Endothelial cell (in vitro differentiated cells): Measurements from ENCODE around the gene ENHO. TPM values are rescaled to one million over a fixed set of nuclear protein-coding genes. Genes with fewer than 3 reads are reported as not detected.

Experiments
- DNase-seq: peaks from one replicate; pipeline ENCODE4 v3.0.0; 2021; ENCODE audit warnings: low spot score
- H3K27ac Mint-ChIP-seq: one replicate; pipeline ENCODE4 v1.8.0; 2021; ENCODE audit warnings: mixed read lengths, inconsistent platforms; ENCODE audit not compliant: unreplicated experiment
- H3K27me3 Mint-ChIP-seq: one replicate; pipeline ENCODE4 v1.8.0; 2021; ENCODE audit warnings: mild to moderate bottlenecking, moderate library complexity, mixed read lengths, inconsistent platforms; ENCODE audit not compliant: unreplicated experiment
- H3K36me3 Mint-ChIP-seq: one replicate; pipeline ENCODE4 v1.8.0; 2021; ENCODE audit warnings: mild to moderate bottlenecking, low read depth, mixed read lengths, inconsistent platforms; ENCODE audit not compliant: unreplicated experiment
- H3K4me1 Mint-ChIP-seq: one replicate; pipeline ENCODE4 v1.8.0; 2021; ENCODE audit warnings: mild to moderate bottlenecking, mixed read lengths, inconsistent platforms; ENCODE audit not compliant: unreplicated experiment
- H3K4me3 Mint-ChIP-seq: one replicate; pipeline ENCODE4 v1.8.0; 2021; ENCODE audit warnings: mild to moderate bottlenecking, mixed read lengths, inconsistent platforms; ENCODE audit not compliant: unreplicated experiment
- H3K9me3 Mint-ChIP-seq: one replicate; pipeline ENCODE4 v1.8.0; 2021; ENCODE audit warnings: mixed read lengths, inconsistent platforms; ENCODE audit not compliant: unreplicated experiment
- CTCF ChIP-seq: fragments of 200-600 bp; sonication (generic); IDR thresholded peaks from one replicate; pipeline ENCODE4 v1.5.0; 2021; ENCODE audit warnings: antibody characterized with exemption; ENCODE audit not compliant: unreplicated experiment
- total RNA-seq: library from RNA; stranded (reverse); fragmentation: NEBNext Ultra II Directional; extraction: Animal tissue kit (Norgen Biotek cat#: 25700); gene quantifications from one replicate; pipeline ENCODE4 v1.2.1, GENCODE V29; 2021; ENCODE audit not compliant: unreplicated experiment

ENHO gene
- total RNA-seq, 1 donor from 2014 or later: 4.1 TPM

- H3K36me3 Mint-ChIP-seq: no peaks in the 10 kb centered on the region
- peaks cover 8% of the 10 kb centered on the region for H3K27me3 Mint-ChIP-seq
- no peaks in the 10 kb centered on the region for H3K4me1 Mint-ChIP-seq
- no peak for TF ChIP-seq CTCF
- no peak overlapping the region for H3K4me3 Mint-ChIP-seq
- H3K9me3 Mint-ChIP-seq: no peaks in the 10 kb centered on the region
- no peak overlapping the region for H3K27ac Mint-ChIP-seq
- no peak for DNase-seq
Measured at GRCh38 chr9:34505370-34506120, 17.2 kb downstream of the ENHO start.

- Mint-ChIP-seq H3K4me3 (no peak overlapping the region), H3K36me3 (no peaks in the 10 kb centered on the region), H3K9me3 (no peaks in the 10 kb centered on the region), H3K27me3 (peaks cover 5% of the 10 kb centered on the region), H3K27ac (no peak overlapping the region), H3K4me1 (no peaks in the 10 kb centered on the region)
- no peak for DNase-seq
- TF ChIP-seq CTCF: no peak
Measured at GRCh38 chr9:34503406-34503805, 19.4 kb downstream of the ENHO start.

GRCh38 chr9:34502891-34503290, 19.9 kb downstream of the ENHO start:
- no peak for TF ChIP-seq CTCF
- no peaks in the 10 kb centered on the region for H3K4me1 Mint-ChIP-seq
- H3K27me3 Mint-ChIP-seq: peaks cover 5% of the 10 kb centered on the region
- H3K36me3 Mint-ChIP-seq: no peaks in the 10 kb centered on the region
- no peak for DNase-seq
- no peak overlapping the region for H3K27ac Mint-ChIP-seq
- no peak overlapping the region for H3K4me3 Mint-ChIP-seq
- H3K9me3 Mint-ChIP-seq: no peaks in the 10 kb centered on the region

GRCh38 chr9:34502471-34502870, 20.3 kb downstream of the ENHO start:
- Mint-ChIP-seq H3K4me1 (no peaks in the 10 kb centered on the region), H3K27ac (no peak overlapping the region), H3K36me3 (no peaks in the 10 kb centered on the region), H3K27me3 (peaks cover 5% of the 10 kb centered on the region), H3K9me3 (no peaks in the 10 kb centered on the region), H3K4me3 (no peak overlapping the region)
- no peak for TF ChIP-seq CTCF
- DNase-seq: no peak

- Mint-ChIP-seq H3K27ac (no peak overlapping the region), H3K4me3 (no peak overlapping the region), H3K9me3 (no peaks in the 10 kb centered on the region), H3K36me3 (no peaks in the 10 kb centered on the region), H3K27me3 (peaks cover 5% of the 10 kb centered on the region), H3K4me1 (no peaks in the 10 kb centered on the region)
- TF ChIP-seq CTCF: no peak
- DNase-seq: no peak
Measured at GRCh38 chr9:34501889-34502425, 20.8 kb downstream of the ENHO start.
